Measurements from ENCODE around the gene DGAT2L6.

GRCh38 chrX:70138622-70139021, 38.7 kb upstream of the DGAT2L6 start:
- TF ChIP-seq CTCF (IDR thresholded peaks at IDR 0.05; ENCODE audit: low read depth, low read length, missing input control) (no peak), EGR1 (IDR thresholded peaks at IDR 0.05; ENCODE audit: low read depth in 2 of 2) (no peak), RAD21 (IDR thresholded peaks at IDR 0.05) (no peak), MAX (IDR thresholded peaks at IDR 0.05) (no peak), YY1 (IDR thresholded peaks at IDR 0.05) (no peak), GABPA (IDR thresholded peaks at IDR 0.05 in 1 of 2, conservative IDR thresholded peaks at IDR 0.05 in 1 of 2) (no peak), TAF1 (conservative IDR thresholded peaks at IDR 0.05) (no peak), HNF4A (conservative IDR thresholded peaks at IDR 0.05) (no peak), JUND (IDR thresholded peaks at IDR 0.05) (no peak), SP1 (IDR thresholded peaks at IDR 0.05) (no peak), ATF3 (IDR thresholded peaks at IDR 0.05) (no peak), RXRA (IDR thresholded peaks at IDR 0.05) (no peak)
- TF ChIP-seq, protein P1, sequence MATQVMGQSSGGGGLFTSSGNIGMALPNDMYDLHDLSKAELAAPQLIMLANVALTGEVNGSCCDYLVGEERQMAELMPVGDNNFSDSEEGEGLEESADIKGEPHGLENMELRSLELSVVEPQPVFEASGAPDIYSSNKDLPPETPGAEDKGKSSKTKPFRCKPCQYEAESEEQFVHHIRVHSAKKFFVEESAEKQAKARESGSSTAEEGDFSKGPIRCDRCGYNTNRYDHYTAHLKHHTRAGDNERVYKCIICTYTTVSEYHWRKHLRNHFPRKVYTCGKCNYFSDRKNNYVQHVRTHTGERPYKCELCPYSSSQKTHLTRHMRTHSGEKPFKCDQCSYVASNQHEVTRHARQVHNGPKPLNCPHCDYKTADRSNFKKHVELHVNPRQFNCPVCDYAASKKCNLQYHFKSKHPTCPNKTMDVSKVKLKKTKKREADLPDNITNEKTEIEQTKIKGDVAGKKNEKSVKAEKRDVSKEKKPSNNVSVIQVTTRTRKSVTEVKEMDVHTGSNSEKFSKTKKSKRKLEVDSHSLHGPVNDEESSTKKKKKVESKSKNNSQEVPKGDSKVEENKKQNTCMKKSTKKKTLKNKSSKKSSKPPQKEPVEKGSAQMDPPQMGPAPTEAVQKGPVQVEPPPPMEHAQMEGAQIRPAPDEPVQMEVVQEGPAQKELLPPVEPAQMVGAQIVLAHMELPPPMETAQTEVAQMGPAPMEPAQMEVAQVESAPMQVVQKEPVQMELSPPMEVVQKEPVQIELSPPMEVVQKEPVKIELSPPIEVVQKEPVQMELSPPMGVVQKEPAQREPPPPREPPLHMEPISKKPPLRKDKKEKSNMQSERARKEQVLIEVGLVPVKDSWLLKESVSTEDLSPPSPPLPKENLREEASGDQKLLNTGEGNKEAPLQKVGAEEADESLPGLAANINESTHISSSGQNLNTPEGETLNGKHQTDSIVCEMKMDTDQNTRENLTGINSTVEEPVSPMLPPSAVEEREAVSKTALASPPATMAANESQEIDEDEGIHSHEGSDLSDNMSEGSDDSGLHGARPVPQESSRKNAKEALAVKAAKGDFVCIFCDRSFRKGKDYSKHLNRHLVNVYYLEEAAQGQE (IDR thresholded peaks at IDR 0.05), result no peak
- TF ChIP-seq, protein P2, sequence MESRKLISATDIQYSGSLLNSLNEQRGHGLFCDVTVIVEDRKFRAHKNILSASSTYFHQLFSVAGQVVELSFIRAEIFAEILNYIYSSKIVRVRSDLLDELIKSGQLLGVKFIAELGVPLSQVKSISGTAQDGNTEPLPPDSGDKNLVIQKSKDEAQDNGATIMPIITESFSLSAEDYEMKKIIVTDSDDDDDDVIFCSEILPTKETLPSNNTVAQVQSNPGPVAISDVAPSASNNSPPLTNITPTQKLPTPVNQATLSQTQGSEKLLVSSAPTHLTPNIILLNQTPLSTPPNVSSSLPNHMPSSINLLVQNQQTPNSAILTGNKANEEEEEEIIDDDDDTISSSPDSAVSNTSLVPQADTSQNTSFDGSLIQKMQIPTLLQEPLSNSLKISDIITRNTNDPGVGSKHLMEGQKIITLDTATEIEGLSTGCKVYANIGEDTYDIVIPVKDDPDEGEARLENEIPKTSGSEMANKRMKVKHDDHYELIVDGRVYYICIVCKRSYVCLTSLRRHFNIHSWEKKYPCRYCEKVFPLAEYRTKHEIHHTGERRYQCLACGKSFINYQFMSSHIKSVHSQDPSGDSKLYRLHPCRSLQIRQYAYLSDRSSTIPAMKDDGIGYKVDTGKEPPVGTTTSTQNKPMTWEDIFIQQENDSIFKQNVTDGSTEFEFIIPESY (IDR thresholded peaks at IDR 0.05), result no peak

Data from liver (tissue), 3 donors.